DND-41 (cell line): ENCODE results near the gene TRHDE.

Experiments
- CTCF ChIP-seq: IDR thresholded peaks from 2 replicates; pipeline ENCODE4 v1.5.1; 2012; ENCODE audit warnings: borderline replicate concordance, low read length, moderate library complexity, mild to moderate bottlenecking; ENCODE audit not compliant: poor library complexity, severe bottlenecking; ENCODE audit errors: extremely low read depth
- EZH2 ChIP-seq: IDR thresholded peaks from 3 replicates; pipeline ENCODE4 v1.6.1; 2012; ENCODE audit warnings: borderline replicate concordance, low read depth, mild to moderate bottlenecking, moderate library complexity, low read length, inconsistent platforms; ENCODE audit not compliant: severe bottlenecking

GRCh38 chr12:72277415-72277814, 5.2 kb downstream of the TRHDE start:
- TF ChIP-seq CTCF (no peak), EZH2 (no peak)
